Stimulated activated CD4-positive, alpha-beta T cell treated with anti-CD3 and anti-CD28 coated beads, Interleukin-2, amount 100 ng/mL, for 24 hours (primary cell): Measurements from ENCODE around the gene CARMIL3.
"Not testable (repeated sequence)": the region's sequence is repeated elsewhere in the genome, so short reads cannot be mapped to it uniquely, and the experiment has no call there.

Experiments
- DNase-seq, 2 donors: peaks; one replicate each; pipeline ENCODE4 v3.0.0-alpha.2; 2020

Gene CARMIL3

GRCh38 chr14:24037658-24038037, 14.2 kb upstream of the CARMIL3 start:
- no peak for DNase-seq

GRCh38 chr14:24038686-24039085, 13.1 kb upstream of the CARMIL3 start:
- no peak for DNase-seq

GRCh38 chr14:24040692-24041091, 11.1 kb upstream of the CARMIL3 start:
- no peak for DNase-seq

- DNase-seq, result no peak
Measured at GRCh38 chr14:24042746-24043145, 9.1 kb upstream of the CARMIL3 start.

GRCh38 chr14:24049002-24049401, 2.8 kb upstream of the CARMIL3 start:
- not testable (repeated sequence) for DNase-seq

- DNase-seq, result not testable (repeated sequence)
Measured at GRCh38 chr14:24050753-24051152, 1.1 kb upstream of the CARMIL3 start.

GRCh38 chr14:24051176-24051788, 527 bp upstream of the CARMIL3 start:
- no peak for DNase-seq

GRCh38 chr14:24052656-24053547, 1.1 kb downstream of the CARMIL3 start:
- peak; percentile 59 to 79 for DNase-seq

GRCh38 chr14:24053548-24054323, 1.9 kb downstream of the CARMIL3 start:
- DNase-seq, result no peak

GRCh38 chr14:24054324-24054641, 2.5 kb downstream of the CARMIL3 start:
- DNase-seq, result no peak

GRCh38 chr14:24054646-24055045, 2.8 kb downstream of the CARMIL3 start:
- no peak for DNase-seq

GRCh38 chr14:24055971-24056799, 4.4 kb downstream of the CARMIL3 start:
- no peak for DNase-seq

GRCh38 chr14:24056800-24057184, 5.0 kb downstream of the CARMIL3 start:
- no peak for DNase-seq

- no peak for DNase-seq
Measured at GRCh38 chr14:24057271-24057670, 5.5 kb downstream of the CARMIL3 start.

GRCh38 chr14:24057867-24058259, 6.1 kb downstream of the CARMIL3 start:
- DNase-seq, result no peak

- DNase-seq, result no peak
Measured at GRCh38 chr14:24058260-24058950, 6.6 kb downstream of the CARMIL3 start.

GRCh38 chr14:24058951-24059475, 7.2 kb downstream of the CARMIL3 start:
- DNase-seq, result no peak

GRCh38 chr14:24059841-24060388, 8.1 kb downstream of the CARMIL3 start:
- no peak for DNase-seq

- DNase-seq, result no peak
Measured at GRCh38 chr14:24060443-24060842, 8.6 kb downstream of the CARMIL3 start.

- DNase-seq, result no peak
Measured at GRCh38 chr14:24060984-24061913, 9.4 kb downstream of the CARMIL3 start.
